ENCODE data around the gene CALN1. TPM values are rescaled to one million over a fixed set of nuclear protein-coding genes. Genes with fewer than 3 reads are reported as not detected.

Gene CALN1
- total and polyA plus RNA-seq, 7 donors, result 0.01 to 0.06 (median 0.02) TPM; not detected in 2

- 95 to 97% (median 97%) methylated on average over 6 of the region's 6 CpGs for WGBS, 3 donors
- Histone ChIP-seq H3K36me3 (ENCODE audit: insufficient read depth in 1 of 2, low read depth in 1 of 2) (no peaks in the 10 kb centered on the region), H3K4me3 (no peak overlapping the region), H3K9me3 (no peaks in the 10 kb centered on the region), H3K27ac (no peak overlapping the region), H3K4me1 (no peaks in the 10 kb centered on the region), H3K27me3 (ENCODE audit: insufficient read depth in 3 of 3, low read length in 2 of 3) (no peaks in the 10 kb centered on the region)
- ATAC-seq, result no peak
- no peak for TF ChIP-seq CTCF (IDR thresholded peaks at IDR 0.05)
- DNase-seq, result no peak
- intact Hi-C loops (cut with DNase I), result no loop called here
Observed at GRCh38 chr7:72413290-72413689, 1.2 kb upstream of the CALN1 start.

- Histone ChIP-seq H3K36me3 (ENCODE audit: insufficient read depth in 1 of 2, low read depth in 1 of 2) (no peaks in the 10 kb centered on the region), H3K27ac (no peak overlapping the region), H3K4me1 (no peaks in the 10 kb centered on the region), H3K4me3 (no peak overlapping the region), H3K9me3 (no peaks in the 10 kb centered on the region), H3K27me3 (ENCODE audit: insufficient read depth in 3 of 3, low read length in 2 of 3) (no peaks in the 10 kb centered on the region)
- intact Hi-C loops (cut with DNase I), result no loop called here
- TF ChIP-seq CTCF (IDR thresholded peaks at IDR 0.05), result no peak
- ATAC-seq, result no peak
- DNase-seq, result no peak
- 68 to 76% (median 70%) methylated on average over 4 of the region's 4 CpGs for WGBS, 3 donors
Observed at GRCh38 chr7:72411419-72411818, 719 bp downstream of the CALN1 start.

DNA sequence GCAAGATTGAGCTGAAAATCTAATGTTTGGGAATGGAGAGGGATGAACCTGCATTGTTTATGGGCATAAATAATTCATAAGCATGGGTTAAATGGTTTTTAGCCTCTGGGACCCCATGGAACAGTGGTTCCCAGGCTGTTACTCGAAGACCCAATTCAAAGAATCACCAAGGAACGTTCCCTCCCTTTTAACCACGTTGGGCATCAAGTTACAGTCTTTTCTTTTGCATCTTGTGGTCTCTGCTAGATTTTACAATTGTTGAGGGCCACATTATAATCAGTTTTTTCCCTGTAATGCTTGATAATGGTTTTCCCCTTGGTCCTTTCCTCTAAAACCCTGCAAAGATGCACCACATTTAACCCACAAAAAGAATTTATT is 2.5 kb downstream of the CALN1 start:
- no peaks in the 10 kb centered on the region for H3K4me1 ChIP-seq
- intact Hi-C loops (cut with DNase I), result no loop called here
- DNase-seq, result no peak
- H3K9me3 ChIP-seq, result no peaks in the 10 kb centered on the region
- no peak overlapping the region for H3K27ac ChIP-seq
- no peaks in the 10 kb centered on the region for H3K36me3 ChIP-seq (ENCODE audit: insufficient read depth in 1 of 2, low read depth in 1 of 2)
- WGBS, 3 donors, result 44 to 51% (median 50%) methylated on average over 3 of the region's 3 CpGs
- no peak for ATAC-seq
- no peaks in the 10 kb centered on the region for H3K27me3 ChIP-seq (ENCODE audit: insufficient read depth in 3 of 3, low read length in 2 of 3)
- no peak overlapping the region for H3K4me3 ChIP-seq
- no peak for TF ChIP-seq CTCF (IDR thresholded peaks at IDR 0.05)

GRCh38 chr7:72408966-72409637 is 3.0 kb downstream of the CALN1 start:
- intact Hi-C loops (cut with DNase I), result no loop called here
- Histone ChIP-seq H3K27me3 (ENCODE audit: insufficient read depth in 3 of 3, low read length in 2 of 3) (no peaks in the 10 kb centered on the region), H3K36me3 (ENCODE audit: insufficient read depth in 1 of 2, low read depth in 1 of 2) (no peaks in the 10 kb centered on the region), H3K9me3 (no peaks in the 10 kb centered on the region), H3K4me3 (no peak overlapping the region), H3K27ac (no peak overlapping the region), H3K4me1 (no peaks in the 10 kb centered on the region)
- DNase-seq (no peak), ATAC-seq (no peak)
- 90 to 94% (median 91%) methylated on average over 11 of the region's 11 CpGs for WGBS, 3 donors
- TF ChIP-seq CTCF (IDR thresholded peaks at IDR 0.05), result no peak

DNA sequence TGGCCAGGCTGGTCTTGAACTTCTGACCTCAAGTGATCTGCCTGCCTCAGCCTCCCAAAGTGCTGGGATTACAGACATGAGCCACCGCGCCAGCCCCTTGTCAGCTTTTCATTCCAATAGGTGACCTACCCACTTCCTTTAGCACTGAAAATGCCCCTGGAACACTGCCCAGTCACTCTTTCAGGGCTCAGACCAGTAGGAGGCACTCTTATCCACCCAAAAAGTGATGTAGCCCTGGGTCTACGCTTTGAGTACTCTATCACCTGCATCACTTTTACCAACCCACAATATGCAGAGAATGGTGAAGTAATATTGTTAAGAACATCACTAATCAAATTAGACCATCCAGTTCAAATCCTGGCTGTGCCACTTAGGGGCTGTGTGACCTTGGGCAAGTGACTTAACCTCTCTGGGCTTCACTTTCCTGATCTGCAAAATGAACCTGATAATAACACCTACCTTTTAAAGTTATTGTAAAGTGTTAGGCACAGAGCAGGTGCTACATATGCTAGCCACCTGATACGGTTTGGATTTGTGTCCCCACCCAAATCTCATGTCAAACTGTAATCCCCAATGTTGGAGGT is 5.2 kb downstream of the CALN1 start:
- intact Hi-C loops (cut with DNase I), result no loop called here
- H3K27me3 ChIP-seq (ENCODE audit: insufficient read depth in 3 of 3, low read length in 2 of 3), result no peaks in the 10 kb centered on the region
- WGBS, 3 donors, result 89 to 92% (median 90%) methylated on average over 4 of the region's 4 CpGs
- no peaks in the 10 kb centered on the region for H3K9me3 ChIP-seq
- H3K4me3 ChIP-seq, result no peak overlapping the region
- no peaks in the 10 kb centered on the region for H3K36me3 ChIP-seq (ENCODE audit: insufficient read depth in 1 of 2, low read depth in 1 of 2)
- TF ChIP-seq CTCF (IDR thresholded peaks at IDR 0.05), result no peak
- DNase-seq (no peak), ATAC-seq (no peak)
- H3K4me1 ChIP-seq, result no peaks in the 10 kb centered on the region
- H3K27ac ChIP-seq, result no peak overlapping the region

Measured in psoas muscle (tissue), 8 donors.